PC-9 (cell line): ENCODE results near the gene NAA40.

Experiments used
- EZH2 ChIP-seq: fragments of 200-600 bp; sonication (generic); IDR thresholded peaks from 2 replicates; pipeline ENCODE4 v1.8.0; 2017; ENCODE audit warnings: antibody characterized with exemption, low read depth
- TF ChIP-seq, protein P1 (sequence below): fragments of 200-600 bp; sonication (generic); conservative IDR thresholded peaks from 2 replicates; pipeline ENCODE4 v1.6.1; 2017; ENCODE audit warnings: mixed run types, antibody characterized with exemption, mild to moderate bottlenecking, moderate library complexity

DNA sequence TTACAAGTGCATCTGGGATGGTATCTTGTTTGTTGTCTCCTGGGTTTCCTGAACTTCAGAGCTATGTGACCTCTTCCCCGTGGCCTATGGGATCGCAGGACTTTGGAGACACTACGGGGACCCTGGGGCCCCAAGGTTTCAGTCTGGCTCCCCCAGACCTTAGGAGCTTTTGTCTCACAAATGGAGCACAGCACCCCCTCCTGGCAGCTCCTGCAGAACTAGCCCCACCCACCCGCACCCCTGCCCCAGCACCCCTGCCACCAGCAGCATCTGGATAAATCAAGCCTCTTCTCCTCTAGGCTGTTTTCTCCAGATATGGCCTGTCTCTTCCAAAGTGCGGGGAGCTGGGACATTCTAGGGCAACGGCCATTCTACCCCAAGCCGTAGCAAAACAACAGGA is 32.2 kb upstream of the NAA40 start:
- TF ChIP-seq, protein P1, sequence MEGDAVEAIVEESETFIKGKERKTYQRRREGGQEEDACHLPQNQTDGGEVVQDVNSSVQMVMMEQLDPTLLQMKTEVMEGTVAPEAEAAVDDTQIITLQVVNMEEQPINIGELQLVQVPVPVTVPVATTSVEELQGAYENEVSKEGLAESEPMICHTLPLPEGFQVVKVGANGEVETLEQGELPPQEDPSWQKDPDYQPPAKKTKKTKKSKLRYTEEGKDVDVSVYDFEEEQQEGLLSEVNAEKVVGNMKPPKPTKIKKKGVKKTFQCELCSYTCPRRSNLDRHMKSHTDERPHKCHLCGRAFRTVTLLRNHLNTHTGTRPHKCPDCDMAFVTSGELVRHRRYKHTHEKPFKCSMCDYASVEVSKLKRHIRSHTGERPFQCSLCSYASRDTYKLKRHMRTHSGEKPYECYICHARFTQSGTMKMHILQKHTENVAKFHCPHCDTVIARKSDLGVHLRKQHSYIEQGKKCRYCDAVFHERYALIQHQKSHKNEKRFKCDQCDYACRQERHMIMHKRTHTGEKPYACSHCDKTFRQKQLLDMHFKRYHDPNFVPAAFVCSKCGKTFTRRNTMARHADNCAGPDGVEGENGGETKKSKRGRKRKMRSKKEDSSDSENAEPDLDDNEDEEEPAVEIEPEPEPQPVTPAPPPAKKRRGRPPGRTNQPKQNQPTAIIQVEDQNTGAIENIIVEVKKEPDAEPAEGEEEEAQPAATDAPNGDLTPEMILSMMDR = peak; percentile 37; the same call in 1 of the 2 replicates
- no peak for TF ChIP-seq EZH2
